Fibroblast of skin of scalp (primary cell): ENCODE measurements around the gene GART.
A peak's percentile ranks its signal among the peaks of the same experiment; 100 is the strongest.

ENCODE experiments used
- DNase-seq: peaks from one replicate; pipeline ENCODE4 v3.0.0-alpha.2; 2013

Gene GART

GRCh38 chr21:33552999-33553598 is 11.2 kb upstream of the GART start:
- no peak for DNase-seq

DNA sequence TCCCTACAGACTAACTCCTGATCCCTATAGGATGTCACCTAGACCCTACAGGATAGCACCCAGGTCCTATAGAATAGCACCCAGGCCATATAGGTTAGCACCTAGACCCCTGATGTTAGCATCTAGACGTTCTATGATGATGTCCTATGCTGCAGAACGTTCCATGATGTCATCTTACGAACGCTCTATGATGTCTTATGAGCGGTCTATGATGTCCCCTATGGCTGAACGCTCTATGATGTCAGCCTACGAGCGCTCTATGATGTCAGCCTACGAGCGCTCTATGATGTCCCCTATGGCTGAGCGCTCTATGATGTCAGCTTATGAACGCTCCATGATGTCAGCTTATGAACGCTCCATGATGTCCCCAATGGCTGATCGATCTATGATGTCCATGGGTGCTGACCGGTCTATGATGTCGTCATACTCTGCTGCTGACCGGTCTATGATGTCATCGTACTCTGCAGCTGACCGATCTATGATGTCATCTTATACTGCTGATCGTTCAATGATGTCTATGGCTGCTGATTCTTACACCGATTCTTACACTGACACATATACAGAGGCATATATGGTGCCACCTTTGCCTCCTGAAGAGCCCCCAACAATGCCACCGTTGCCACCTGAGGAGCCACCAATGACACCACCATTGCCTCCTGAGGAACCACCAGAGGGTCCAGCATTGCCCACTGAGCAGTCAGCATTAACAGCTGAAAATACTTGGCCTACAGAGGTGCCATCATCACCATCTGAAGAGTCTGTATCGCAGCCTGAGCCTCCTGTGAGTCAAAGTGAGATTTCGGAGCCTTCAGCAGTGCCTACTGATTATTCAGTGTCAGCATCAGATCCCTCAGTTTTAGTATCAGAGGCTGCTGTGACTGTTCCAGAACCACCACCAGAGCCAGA is 10.4 kb upstream of the GART start:
- DNase-seq = no peak

- DNase-seq = no peak
These were observed 9.7 kb upstream of the GART start for GRCh38 chr21:33551664-33552063.

GRCh38 chr21:33550772-33551660 is 9.1 kb upstream of the GART start:
- no peak for DNase-seq

DNA sequence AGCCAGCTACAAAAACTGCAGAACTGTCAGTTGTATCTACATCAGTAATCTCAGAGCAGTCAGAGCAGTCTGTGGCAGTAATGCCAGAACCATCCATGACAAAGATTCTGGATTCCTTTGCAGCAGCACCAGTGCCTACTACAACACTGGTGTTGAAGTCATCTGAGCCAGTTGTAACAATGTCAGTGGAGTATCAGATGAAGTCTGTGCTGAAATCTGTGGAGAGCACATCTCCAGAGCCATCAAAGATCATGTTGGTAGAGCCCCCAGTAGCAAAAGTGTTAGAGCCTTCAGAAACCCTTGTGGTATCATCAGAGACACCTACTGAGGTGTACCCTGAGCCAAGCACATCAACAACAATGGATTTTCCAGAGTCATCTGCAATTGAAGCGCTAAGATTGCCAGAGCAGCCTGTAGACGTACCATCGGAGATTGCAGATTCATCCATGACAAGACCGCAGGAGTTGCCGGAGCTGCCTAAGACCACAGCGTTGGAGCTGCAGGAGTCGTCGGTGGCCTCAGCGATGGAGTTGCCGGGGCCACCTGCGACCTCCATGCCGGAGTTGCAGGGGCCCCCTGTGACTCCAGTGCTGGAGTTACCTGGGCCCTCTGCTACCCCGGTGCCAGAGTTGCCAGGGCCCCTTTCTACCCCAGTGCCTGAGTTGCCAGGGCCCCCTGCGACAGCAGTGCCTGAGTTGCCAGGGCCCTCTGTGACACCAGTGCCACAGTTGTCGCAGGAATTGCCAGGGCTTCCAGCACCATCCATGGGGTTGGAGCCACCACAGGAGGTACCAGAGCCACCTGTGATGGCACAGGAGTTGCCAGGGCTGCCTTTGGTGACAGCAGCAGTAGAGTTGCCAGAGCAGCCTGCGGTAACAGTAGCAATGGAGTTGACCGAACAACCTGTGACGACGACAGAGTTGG is 8.2 kb upstream of the GART start:
- DNase-seq = no peak

GRCh38 chr21:33546086-33546485 is 4.2 kb upstream of the GART start:
- no peak for DNase-seq

GRCh38 chr21:33544451-33545195 is 2.7 kb upstream of the GART start:
- no peak for DNase-seq

- no peak for DNase-seq
These were observed 1.7 kb upstream of the GART start for GRCh38 chr21:33543505-33544129.

DNA sequence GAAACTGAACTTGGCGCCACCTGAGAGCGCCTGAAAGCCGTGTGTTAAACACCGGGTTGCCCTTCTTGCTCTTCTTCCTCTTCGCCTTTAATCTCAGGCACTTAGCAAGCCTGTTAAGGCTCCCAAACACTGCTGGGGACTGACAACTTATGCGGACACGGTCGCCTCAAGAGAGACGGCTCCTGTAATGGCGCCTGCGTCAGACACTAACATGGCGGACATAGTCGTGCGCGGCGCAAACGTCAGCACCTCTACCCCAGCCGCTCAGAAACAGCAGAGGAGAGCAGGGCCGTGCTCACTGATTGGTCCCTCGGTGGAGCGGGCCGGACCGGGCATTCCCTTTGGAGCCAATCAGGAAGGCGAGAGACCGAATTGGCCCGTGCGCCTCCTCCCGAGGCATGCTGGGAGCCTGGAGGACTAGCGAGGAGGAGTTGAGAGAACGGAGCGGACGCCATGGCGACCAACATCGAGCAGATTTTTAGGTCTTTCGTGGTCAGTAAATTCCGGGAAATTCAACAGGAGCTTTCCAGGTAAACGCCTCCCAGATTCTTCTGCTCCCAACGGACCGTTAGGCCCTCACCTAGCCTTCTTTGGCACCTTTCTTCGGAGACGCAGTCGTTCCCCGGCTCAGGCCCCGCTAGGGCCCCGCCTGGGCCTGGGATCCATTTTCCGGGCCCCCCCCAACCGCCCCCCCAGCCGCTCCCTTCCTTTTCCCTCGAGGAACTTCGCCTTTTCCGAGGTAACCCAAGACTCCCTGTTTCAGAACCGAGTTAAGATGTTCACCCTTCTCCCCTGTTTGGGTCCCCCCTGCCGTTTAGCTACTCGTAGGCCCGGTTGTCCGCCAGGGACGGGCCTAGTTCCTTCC is 955 bp upstream of the GART start, which contains the start of gene SON:
Gene SON, plus strand, starts transcription at position 399 of the 865 bp plus-strand sequence. Its CDS starts 55 bp downstream, at position 454.
- peak; percentile 99 for DNase-seq

DNA sequence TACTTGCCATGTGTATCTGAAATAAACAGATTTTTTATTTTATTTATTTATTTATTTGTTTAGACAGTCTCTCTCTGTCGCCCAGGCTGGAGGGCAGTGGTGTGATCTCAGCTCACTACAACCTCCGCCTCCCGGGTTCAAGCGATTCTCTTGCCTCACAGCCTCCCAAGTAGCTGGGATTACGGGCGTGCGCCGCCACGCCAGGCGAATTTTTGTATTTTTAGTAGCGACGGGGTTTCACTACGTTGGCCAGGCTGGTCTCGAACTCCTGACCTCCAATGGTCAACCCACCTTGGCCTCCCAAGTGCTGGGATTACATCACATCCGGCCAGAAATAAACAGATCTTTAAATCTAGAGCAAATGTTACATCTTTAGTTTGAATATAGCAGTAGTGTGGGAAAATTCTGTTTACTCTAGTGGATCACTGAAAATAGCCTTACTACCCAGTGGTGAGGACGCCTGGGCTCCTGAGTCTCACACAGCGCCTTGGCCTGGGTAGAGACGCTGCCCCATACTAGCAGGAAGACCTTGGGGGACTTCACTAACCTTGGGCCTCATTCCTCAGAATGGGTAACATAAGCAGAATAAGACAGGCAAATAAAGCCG is 709 bp downstream of the GART start:
- no peak for DNase-seq

DNA sequence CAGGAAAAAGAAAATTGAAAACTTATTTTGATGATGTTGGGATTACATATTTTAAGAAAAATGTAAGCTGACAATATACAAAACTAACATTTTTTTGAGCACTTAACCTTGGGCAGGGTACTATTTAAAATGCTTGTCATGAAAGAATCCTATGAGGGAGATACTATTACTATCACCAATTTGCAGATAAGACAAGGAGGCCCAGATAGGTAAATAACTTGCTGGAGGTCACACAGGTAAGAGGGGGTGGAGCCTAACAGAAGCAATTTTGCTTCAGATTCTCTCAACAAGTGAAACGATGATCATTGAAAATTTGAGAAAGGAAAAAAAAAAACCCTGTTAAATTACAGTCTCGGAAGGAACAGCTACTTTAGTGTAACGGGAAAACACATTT is 1.2 kb downstream of the GART start:
- DNase-seq = no peak

DNA sequence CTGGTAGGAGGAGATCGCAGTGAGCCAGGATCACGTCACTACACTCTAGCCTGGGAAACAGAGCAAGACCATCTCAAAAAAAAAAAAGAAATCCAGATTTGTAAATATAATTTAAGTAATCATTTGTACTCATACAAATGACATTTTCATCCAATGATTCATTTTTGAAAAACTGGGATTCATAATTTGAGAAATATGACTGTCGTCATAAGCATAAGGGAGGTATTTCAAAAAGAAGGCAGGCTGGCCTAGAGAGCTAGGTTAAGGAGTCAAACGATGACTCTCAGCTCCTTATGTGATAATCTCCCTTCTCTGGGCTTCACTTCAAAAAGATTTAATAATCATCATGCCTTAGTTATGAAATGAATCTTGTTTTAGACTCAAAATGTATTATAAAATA is 2.3 kb downstream of the GART start:
- DNase-seq = peak; percentile 50

DNA sequence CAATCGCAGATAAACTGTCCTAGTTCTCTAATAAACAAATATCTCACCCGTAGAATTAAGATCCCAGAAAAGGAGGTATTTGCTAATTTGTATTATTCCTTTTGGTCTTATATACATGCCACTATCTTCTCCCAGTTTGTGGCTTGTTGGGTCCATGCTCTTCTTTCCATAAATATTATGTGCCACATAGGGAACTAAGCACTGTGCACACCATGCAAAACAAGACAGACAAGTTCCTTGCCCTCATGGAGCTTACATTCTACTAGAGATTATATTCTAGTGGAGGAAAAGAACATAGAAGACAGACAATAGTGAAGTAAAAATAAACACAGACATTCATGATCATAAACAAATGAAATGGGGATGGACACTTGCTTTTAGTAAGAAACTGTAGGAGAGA is 4.7 kb downstream of the GART start:
- no peak for DNase-seq

DNA sequence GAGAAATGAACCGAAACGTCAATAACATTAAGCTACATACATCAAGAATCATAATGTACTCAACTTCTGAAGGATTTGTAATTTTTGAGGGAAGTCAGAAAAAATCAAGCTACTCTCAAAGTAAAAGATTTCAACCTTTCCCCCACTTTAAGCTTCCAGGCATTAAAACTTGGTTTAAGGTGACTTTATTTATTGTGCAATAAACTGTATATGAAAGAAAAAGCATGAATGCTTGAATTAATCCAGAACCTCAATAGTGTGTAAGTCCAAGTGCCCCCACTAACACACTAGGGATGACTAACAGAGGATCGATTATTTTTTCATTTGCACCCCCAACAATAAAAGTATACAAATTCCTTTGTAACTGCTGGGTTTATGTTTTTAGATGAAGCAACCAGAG is 10.9 kb downstream of the GART start:
- DNase-seq = no peak

GRCh38 chr21:33522953-33523349 is 19.0 kb downstream of the GART start:
- no peak for DNase-seq

DNA sequence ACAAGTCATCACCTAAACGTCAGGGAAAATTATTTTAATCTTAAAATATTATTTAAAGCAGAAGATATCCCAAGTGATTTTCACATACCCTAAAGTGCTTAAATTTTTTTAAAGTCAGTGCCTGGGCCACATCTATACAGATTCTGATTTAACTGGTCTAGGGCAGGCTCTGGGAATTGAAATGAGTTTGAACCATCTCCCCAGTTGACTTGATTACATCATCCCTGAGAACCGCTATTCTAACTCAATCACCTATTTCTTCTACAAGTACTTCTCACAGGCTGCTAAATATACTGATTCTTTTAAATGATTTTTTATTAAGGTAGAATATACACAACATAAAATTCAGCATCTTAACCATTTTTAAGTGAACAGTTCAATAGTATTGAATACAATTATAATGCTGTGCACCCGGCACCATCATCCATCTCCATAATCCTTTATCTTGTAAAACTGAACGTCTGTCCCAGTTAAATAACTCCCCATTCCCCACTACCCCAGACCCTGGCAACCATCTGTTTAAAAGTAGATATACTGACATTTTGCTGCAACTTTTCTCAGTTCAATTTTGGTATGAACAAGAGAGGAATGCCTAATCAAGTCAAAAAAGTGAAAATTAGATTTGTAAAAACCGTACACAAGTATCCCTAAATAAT is 19.5 kb downstream of the GART start:
- DNase-seq = no peak

GRCh38 chr21:33518899-33519298 is 23.0 kb downstream of the GART start:
- no peak for DNase-seq

GRCh38 chr21:33514229-33514628 is 27.7 kb downstream of the GART start:
- no peak for DNase-seq

GRCh38 chr21:33512481-33512880 is 29.4 kb downstream of the GART start:
- no peak for DNase-seq
